Head of caudate nucleus (tissue), 42 donors: ENCODE results near the gene PPP1R12B.
A peak's percentile ranks its signal among the peaks of the same experiment; 100 is the strongest.
"Not testable (repeated sequence)": the region's sequence is repeated elsewhere in the genome, so short reads cannot be mapped to it uniquely, and the experiment has no call there.

ENCODE experiments used
- DNase-seq, 42 donors: peaks; one replicate each; pipeline versions ENCODE4 v3.0.0 to v3.0.0-alpha.2; 2020 to 2021; ENCODE audit warnings: mixed read lengths in 7 of 42
- intact Hi-C: fragments of 100-400 bp; cut with DNase I; formaldehyde crosslinking; loops from one replicate; pipeline ENCODE4 v1.15.0; 2022

The PPP1R12B gene

GRCh38 chr1:202614363-202615207 is 266.1 kb downstream of the PPP1R12B start:
- DNase-seq: peak in 7 of 42 donors; percentile 9 to 39 (median 34)
- intact Hi-C loops: not testable (repeated sequence)

GRCh38 chr1:202615208-202615500 is 266.7 kb downstream of the PPP1R12B start:
- peak in 2 of 42 donors; percentile 8 to 25 for DNase-seq
- intact Hi-C loops: not testable (repeated sequence)

GRCh38 chr1:202615501-202616354 is 267.2 kb downstream of the PPP1R12B start:
- peak in 24 of 42 donors; percentile 10 to 73 (median 43) for DNase-seq
- intact Hi-C loops: no loop called here

DNA sequence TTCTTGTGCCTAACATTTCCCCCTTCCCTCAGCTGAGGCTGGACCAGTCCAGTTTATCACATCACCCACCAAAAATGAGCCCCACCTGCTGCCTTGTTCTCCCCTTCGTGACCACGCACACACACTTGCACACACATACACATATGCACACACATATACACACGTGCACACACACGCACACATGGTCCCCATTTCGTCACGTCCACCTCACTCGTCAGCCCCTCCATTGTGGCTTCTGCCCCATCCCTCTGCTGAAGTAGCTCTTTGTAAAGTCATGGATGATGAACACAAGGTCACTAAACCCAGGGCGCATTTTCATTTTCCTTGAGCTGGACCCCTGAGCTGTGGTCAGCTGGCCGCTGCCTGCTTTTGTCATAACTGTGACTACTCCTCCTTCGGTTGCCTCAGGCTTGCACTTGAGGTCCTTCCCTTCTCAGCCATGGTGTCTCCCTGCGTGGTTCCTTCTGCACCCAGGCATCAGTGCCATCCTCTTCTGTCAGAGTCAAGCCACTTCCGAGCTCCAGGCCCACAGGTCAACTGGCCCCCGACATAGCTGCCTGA is 267.9 kb downstream of the PPP1R12B start:
- peak in 3 of 42 donors; percentile 7 to 25 (median 23) for DNase-seq
- intact Hi-C loops: no loop called here

DNA sequence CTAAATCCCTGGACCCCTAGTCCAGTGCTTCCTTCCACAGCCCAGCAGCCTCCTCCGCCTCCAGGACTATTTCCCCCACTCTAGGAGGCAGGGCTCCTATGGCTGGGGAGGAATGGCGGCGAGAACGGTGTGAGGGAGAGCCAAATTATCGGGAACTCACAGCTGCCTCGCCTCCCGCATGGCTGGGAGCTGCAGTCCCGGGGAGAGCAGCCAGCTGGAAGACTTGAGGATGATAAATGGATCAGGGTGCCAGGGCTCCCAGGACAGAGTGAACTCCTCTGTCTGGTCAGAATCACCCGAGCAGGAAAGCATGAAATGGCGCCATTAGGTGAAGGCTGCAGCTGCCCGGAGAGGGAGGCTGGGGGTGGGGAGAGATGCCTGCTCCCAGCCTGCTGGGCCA is 270.5 kb downstream of the PPP1R12B start:
- intact Hi-C loops: not testable (repeated sequence)
- peak in 3 of 42 donors; percentile 8 to 28 (median 22) for DNase-seq

DNA sequence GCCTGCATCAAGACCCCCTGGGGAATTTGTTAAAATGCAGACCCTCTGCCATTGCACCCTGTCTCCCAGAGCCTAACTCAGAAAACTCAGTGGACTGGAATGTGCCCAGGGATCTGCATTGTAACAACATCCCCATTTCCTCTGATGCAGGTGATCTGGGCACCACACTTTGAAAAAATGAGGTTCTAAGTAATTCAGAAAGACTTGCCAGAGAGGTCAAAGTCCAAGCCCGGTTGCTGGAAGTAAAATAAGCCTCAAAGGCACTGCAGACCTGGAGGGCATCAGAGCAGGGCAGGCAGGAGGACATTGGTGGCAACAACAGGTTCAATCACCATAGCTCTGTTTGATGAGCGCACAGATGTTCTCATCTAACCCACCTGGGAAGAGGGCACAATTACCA is 271.0 kb downstream of the PPP1R12B start:
- DNase-seq: peak in 2 of 42 donors; percentile 13 to 18

GRCh38 chr1:202620036-202620435 is 271.5 kb downstream of the PPP1R12B start:
- intact Hi-C loops: not testable (repeated sequence)
- peak in 5 of 42 donors; percentile 2 to 17 (median 8) for DNase-seq

More for the DNA sequence above, 271.0 kb downstream of the PPP1R12B start:
- intact Hi-C loops: no loop called here

DNA sequence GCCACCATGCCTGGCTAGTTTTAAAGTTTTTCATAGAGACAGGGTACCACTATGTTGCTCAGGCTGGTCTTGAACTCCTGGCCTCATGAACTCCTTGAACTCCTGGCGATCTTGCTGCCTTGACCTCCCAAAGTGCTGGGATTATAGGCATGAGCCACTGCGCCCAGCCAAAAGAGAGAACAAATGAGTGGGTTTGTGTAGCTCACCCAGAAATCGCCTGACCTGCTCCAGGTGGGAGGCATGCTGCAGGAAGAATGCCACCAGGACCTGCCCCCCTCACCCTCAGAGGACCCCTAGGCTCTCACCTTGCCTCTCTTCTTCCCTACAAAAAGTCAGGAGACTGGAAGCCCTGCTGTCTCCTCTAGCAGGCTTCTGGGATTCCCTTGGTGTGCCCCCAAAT is 272.9 kb downstream of the PPP1R12B start:
- peak in 5 of 42 donors; percentile 1 to 18 (median 9) for DNase-seq
- intact Hi-C loops: no loop called here

- intact Hi-C loops: no loop called here
- DNase-seq: peak in 4 of 42 donors; percentile 3 to 25 (median 10)
These were observed 273.9 kb downstream of the PPP1R12B start for GRCh38 chr1:202622388-202622787.

DNA sequence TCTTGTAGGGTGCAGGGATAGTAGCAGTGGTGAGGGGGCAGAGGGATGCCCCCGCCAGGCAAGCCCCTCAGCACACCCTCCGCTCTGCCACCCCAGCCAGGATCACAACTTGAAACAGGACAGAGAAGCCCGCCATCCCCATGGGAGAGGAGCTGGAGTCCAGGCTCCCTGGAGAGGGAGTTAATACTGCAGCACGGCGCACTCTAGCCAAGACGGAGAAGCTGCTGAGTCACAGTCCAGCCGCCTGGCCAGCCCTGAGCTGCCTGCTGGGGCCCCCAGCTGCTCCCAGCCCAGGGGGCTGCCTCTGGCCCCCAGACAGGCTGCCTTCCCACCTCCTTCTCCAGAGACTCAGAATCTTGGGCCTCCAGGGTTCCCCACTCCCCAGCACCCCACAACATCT is 274.6 kb downstream of the PPP1R12B start:
- intact Hi-C loops: no loop called here
- DNase-seq: peak in 5 of 42 donors; percentile 9 to 56 (median 33)

- intact Hi-C loops: not testable (repeated sequence)
- DNase-seq: peak in 29 of 42 donors; percentile 29 to 83 (median 64)
These were observed 275.0 kb downstream of the PPP1R12B start for GRCh38 chr1:202623476-202623875.

GRCh38 chr1:202624088-202624780 is 275.7 kb downstream of the PPP1R12B start:
- intact Hi-C loops: no loop called here
- peak in 1 of 42 donors; percentile 24 for DNase-seq

DNA sequence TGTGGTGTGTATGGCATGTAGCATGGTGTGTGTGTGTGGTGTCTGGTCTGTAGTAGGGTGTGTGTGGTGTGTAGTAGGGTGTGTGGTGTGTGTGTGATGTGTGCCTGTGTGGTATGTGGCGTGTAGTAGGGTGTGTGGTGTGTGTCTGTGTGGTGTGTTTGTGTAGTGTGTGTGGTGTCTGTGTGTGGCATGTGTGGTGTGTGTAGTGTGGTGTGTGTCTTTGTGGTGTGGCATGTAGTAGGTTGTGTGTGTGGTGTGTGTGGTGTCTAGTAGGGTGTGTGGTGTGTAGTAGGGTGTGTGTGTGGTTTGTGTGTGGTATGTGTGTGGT is 276.2 kb downstream of the PPP1R12B start:
- intact Hi-C loops: no loop called here
- peak in 2 of 42 donors; percentile 15 to 20 for DNase-seq

DNA sequence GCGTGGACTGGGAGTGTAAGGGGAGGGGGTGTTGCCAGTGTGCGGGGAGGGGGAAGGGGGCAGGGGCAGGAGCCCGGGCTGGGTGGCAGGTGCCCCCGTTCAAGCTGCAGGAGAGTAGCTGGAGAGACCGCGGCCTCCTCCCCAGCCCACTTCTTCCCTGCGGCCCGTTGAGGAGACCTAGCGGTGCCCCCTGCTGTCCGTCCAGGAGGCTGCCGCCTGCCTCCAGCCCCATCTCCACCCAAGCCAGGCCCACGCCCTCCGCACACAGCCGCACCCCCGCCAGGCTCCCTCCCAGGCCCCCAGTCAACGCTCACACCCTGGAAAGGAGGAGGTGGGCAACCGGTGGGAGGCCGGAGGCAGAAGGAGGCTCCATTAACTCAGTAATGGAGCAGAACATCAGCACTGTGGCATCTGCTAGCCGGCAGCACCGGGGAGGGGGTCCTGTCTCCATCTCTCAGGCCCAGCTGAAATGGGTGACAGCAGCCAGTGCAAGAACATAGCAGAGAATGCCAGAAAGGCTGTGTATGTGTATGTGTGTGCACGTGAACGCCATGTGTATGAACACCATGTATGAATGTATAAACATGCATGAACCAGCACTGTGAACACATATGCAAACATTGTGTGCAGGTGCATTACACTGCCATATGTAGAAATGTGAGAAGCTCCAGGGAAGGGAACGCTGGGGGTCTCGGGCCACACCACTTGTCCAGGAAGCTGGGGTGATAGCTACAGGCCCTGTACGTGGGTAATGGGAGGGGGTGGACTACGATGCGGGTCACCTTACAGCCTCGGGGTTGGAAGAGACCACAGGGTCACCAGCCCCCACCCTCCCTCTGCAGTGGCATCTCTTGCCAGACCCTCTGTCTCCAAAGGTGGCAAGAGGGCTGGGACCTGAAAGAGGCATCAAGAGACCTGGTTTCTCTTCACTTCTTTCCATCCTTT is 277.2 kb downstream of the PPP1R12B start:
- intact Hi-C loops: no loop called here
- DNase-seq: peak in 39 of 42 donors; percentile 39 to 82 (median 63)

GRCh38 chr1:202627036-202627435 is 278.5 kb downstream of the PPP1R12B start:
- intact Hi-C loops: not testable (repeated sequence)
- DNase-seq: peak in 2 of 42 donors; percentile 22

- intact Hi-C loops: no loop called here
- DNase-seq: peak in 3 of 42 donors; percentile 8 to 19 (median 14)
These were observed 279.5 kb downstream of the PPP1R12B start for GRCh38 chr1:202627841-202628565.

DNA sequence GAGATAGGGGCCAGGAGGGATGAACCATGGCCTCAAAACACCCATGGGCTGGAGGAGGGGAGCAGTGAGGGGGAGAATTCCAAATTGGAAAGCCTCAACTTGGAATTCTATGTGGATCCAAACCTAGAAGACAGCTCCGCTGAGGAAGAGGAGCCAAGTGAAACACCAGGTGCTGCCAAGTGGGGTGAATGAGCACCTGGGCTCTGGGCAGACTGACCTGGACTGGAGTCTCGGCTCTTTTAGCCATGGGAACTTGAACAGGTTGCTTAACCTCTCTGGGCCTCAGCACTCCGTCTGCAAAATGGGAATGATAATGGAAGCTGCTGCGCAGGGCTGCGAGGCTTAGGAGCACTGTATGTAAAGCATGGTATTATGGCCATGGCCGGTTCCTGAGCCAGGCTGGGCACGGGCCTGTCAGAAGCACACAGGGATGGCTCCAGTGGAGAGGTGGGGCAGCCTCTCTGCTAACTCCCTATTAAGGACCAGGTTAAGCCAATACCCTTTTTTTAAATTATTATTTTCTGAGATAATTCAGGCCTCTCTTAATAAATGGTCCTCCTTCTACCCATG is 280.2 kb downstream of the PPP1R12B start:
- intact Hi-C loops: no loop called here
- peak in 2 of 42 donors; percentile 4 to 20 for DNase-seq
